GM21529 (cell line): ENCODE data around the gene ZNF878.

Experiments used
- ATAC-seq: cut with Tn5 transposase; IDR thresholded peaks from one replicate; pipeline ENCODE4 v1.9.1; 2021; ENCODE audit not compliant: unreplicated experiment

Gene ZNF878

GRCh38 chr19:12035220-12036172 is 17.3 kb downstream of the ZNF878 start, which contains the start of gene ZNF433:
TSS of gene ZNF433 (minus strand) at chr19:12035679. CDS start at chr19:12035539, 140 bp downstream.
- ATAC-seq = peak; percentile 93

GRCh38 chr19:12034620-12035019 is 18.1 kb downstream of the ZNF878 start:
- ATAC-seq = no peak

DNA sequence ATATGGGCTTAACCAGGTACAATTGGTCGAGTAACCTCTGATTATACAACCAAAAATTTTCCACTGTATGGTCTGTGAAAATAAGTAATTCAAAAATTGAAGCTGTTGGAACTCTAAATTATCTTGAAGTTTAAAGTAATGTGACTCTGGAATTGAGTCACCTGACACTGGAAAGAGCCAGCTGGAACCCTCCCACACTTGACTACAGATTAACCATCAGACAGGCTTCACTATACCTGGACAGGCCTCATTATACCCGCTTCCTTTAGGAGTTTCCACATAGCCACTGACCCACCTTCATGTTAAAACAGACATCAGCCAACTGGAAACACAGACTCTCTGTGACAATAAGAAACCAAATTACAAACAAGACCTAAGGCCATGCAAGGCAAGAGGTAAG is 18.6 kb downstream of the ZNF878 start:
- ATAC-seq = no peak

GRCh38 chr19:12015753-12016116 is 37.0 kb downstream of the ZNF878 start:
- ATAC-seq = no peak

- ATAC-seq = no peak
These were observed 37.6 kb downstream of the ZNF878 start for GRCh38 chr19:12015015-12015752.

GRCh38 chr19:12000152-12000981 is 52.4 kb downstream of the ZNF878 start:
- ATAC-seq = no peak

GRCh38 chr19:11995174-11995573 is 57.6 kb downstream of the ZNF878 start:
- ATAC-seq = no peak
